ENCODE results near the gene RPL18.

- TF ChIP-seq POLR2A (IDR thresholded peaks at IDR 0.05) (no peak), CTCF (IDR thresholded peaks at IDR 0.05 in 4 of 5, conservative IDR thresholded peaks at IDR 0.05 in 1 of 5) (no peak)
Measured at GRCh38 chr19:48587387-48587786, 31.6 kb downstream of the RPL18 start.

All from gastrocnemius medialis (tissue), 4 donors.